Measurements from ENCODE around the gene EXOSC2. TPM values are rescaled to one million over a fixed set of nuclear protein-coding genes. Genes with fewer than 3 reads are reported as not detected.

The EXOSC2 gene
- total RNA-seq, 2 donors from 2014 or later: 13.6 to 34.2 TPM

GRCh38 chr9:130732793-130733221 lies 39.2 kb downstream of the EXOSC2 start:
- Histone ChIP-seq H3K27ac (peak overlapping the region; percentile 73), H3K4me1 (no peaks in the 10 kb centered on the region), H3K36me3 (no peaks in the 10 kb centered on the region), H3K27me3 (no peaks in the 10 kb centered on the region), H3K9me3 (no peaks in the 10 kb centered on the region), H3K4me3 (no peak overlapping the region), H3K9ac (ENCODE audit: low read depth in 2 of 2, low read length in 2 of 2) (peak overlapping the region in 1 of 2 donors; percentile 51)
- no peak for DNase-seq
- intact Hi-C loops (cut with DNase I): no loop called here
- TF ChIP-seq, protein P1, sequence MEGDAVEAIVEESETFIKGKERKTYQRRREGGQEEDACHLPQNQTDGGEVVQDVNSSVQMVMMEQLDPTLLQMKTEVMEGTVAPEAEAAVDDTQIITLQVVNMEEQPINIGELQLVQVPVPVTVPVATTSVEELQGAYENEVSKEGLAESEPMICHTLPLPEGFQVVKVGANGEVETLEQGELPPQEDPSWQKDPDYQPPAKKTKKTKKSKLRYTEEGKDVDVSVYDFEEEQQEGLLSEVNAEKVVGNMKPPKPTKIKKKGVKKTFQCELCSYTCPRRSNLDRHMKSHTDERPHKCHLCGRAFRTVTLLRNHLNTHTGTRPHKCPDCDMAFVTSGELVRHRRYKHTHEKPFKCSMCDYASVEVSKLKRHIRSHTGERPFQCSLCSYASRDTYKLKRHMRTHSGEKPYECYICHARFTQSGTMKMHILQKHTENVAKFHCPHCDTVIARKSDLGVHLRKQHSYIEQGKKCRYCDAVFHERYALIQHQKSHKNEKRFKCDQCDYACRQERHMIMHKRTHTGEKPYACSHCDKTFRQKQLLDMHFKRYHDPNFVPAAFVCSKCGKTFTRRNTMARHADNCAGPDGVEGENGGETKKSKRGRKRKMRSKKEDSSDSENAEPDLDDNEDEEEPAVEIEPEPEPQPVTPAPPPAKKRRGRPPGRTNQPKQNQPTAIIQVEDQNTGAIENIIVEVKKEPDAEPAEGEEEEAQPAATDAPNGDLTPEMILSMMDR (IDR thresholded peaks at IDR 0.05): no peak

DNA sequence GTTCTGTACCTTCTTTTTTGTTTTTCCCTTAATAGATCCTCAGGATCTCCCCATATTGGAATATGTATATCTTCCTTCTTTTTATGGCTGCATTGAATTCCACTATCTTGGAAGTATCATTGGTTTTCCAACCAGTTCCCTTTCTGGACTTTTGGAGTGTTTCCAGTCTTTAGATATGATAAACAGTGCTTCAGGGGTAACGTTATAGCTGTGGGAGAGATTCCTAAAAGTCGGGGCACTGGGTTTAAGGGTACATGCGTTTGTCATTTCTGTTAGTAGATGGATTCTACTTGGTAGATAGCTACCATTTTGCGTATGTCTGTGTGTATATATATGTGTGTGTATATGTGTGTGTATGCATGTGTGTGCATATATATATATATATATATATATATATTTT lies 42.0 kb downstream of the EXOSC2 start:
- H3K4me1 ChIP-seq: peaks cover 4% of the 10 kb centered on the region
- H3K9me3 ChIP-seq: no peaks in the 10 kb centered on the region
- intact Hi-C loops (cut with DNase I): no loop called here
- no peaks in the 10 kb centered on the region for H3K36me3 ChIP-seq
- no peaks in the 10 kb centered on the region for H3K27me3 ChIP-seq
- no peak overlapping the region for H3K4me3 ChIP-seq
- no peak overlapping the region for H3K9ac ChIP-seq (ENCODE audit: low read depth in 2 of 2, low read length in 2 of 2)
- TF ChIP-seq, protein P1 (IDR thresholded peaks at IDR 0.05): no peak
- DNase-seq: no peak
- H3K27ac ChIP-seq: no peak overlapping the region

- TF ChIP-seq, protein P1 (IDR thresholded peaks at IDR 0.05): no peak
- H3K4me3 ChIP-seq: no peak overlapping the region
- no peak overlapping the region for H3K27ac ChIP-seq
- intact Hi-C loops (cut with DNase I): no loop called here
- H3K9me3 ChIP-seq: no peaks in the 10 kb centered on the region
- no peak for DNase-seq
- peaks cover 4% of the 10 kb centered on the region for H3K4me1 ChIP-seq
- H3K36me3 ChIP-seq: no peaks in the 10 kb centered on the region
- H3K9ac ChIP-seq (ENCODE audit: low read depth in 2 of 2, low read length in 2 of 2): no peak overlapping the region
- H3K27me3 ChIP-seq: no peaks in the 10 kb centered on the region
These were observed 43.3 kb downstream of the EXOSC2 start for GRCh38 chr9:130736834-130737233.

DNA sequence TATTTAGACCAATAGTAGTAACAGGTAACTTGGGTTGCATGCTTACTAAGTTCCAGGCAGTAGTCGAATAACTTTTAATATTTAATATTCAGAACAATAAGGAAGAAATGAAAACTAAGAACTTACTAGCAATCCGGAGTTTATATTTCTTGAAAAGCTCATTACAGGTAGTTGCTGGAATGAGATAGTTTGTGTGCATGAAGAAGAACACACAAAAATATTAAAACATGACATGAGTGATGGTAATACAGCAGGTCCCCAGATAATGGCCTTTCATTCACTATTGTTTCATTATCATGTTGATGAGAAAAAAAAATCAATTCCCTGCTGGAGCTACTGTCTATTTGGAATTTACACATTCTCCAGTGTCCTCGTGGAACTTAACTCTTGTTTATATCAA lies 44.7 kb downstream of the EXOSC2 start:
- TF ChIP-seq, protein P1 (IDR thresholded peaks at IDR 0.05): no peak
- no peak for DNase-seq
- H3K9me3 ChIP-seq: no peaks in the 10 kb centered on the region
- H3K4me3 ChIP-seq: no peak overlapping the region
- no peak overlapping the region for H3K9ac ChIP-seq (ENCODE audit: low read depth in 2 of 2, low read length in 2 of 2)
- H3K36me3 ChIP-seq: no peaks in the 10 kb centered on the region
- peaks cover 4% of the 10 kb centered on the region for H3K4me1 ChIP-seq
- intact Hi-C loops (cut with DNase I): no loop called here
- H3K27me3 ChIP-seq: no peaks in the 10 kb centered on the region
- H3K27ac ChIP-seq: no peak overlapping the region

- TF ChIP-seq, protein P1 (IDR thresholded peaks at IDR 0.05): no peak
- Histone ChIP-seq H3K4me1 (peaks cover 4% of the 10 kb centered on the region), H3K27me3 (no peaks in the 10 kb centered on the region)
These were observed 45.5 kb downstream of the EXOSC2 start for GRCh38 chr9:130739081-130739480.

More at GRCh38 chr9:130739081-130739480, 45.5 kb downstream of the EXOSC2 start:
- no peak for DNase-seq
- Histone ChIP-seq H3K4me3 (no peak overlapping the region), H3K27ac (no peak overlapping the region), H3K36me3 (no peaks in the 10 kb centered on the region), H3K9ac (ENCODE audit: low read depth in 2 of 2, low read length in 2 of 2) (no peak overlapping the region), H3K9me3 (no peaks in the 10 kb centered on the region)
- intact Hi-C loops (cut with DNase I): no loop called here

Measured in colonic mucosa (tissue), 4 donors.